ENCODE data around the gene RAB37.

Gene RAB37

GRCh38 chr17:74728702-74729075, 8.4 kb upstream of the RAB37 start:
- DNase-seq (ENCODE audit: low read depth), result no peak

- DNase-seq (ENCODE audit: low read depth), result no peak
Observed at GRCh38 chr17:74729368-74729767, 7.7 kb upstream of the RAB37 start.

- no peak for DNase-seq (ENCODE audit: low read depth)
Observed at GRCh38 chr17:74729866-74730265, 7.2 kb upstream of the RAB37 start.

GRCh38 chr17:74730491-74731346, 6.3 kb upstream of the RAB37 start:
- no peak for DNase-seq (ENCODE audit: low read depth)

GRCh38 chr17:74731347-74731605, 5.8 kb upstream of the RAB37 start:
- DNase-seq (ENCODE audit: low read depth), result no peak

- DNase-seq (ENCODE audit: low read depth), result no peak
Observed at GRCh38 chr17:74732042-74732867, 4.8 kb upstream of the RAB37 start.

GRCh38 chr17:74733365-74734122, 3.5 kb upstream of the RAB37 start:
- DNase-seq (ENCODE audit: low read depth), result no peak

GRCh38 chr17:74734256-74734655, 2.8 kb upstream of the RAB37 start:
- DNase-seq (ENCODE audit: low read depth), result no peak

GRCh38 chr17:74737299-74738050, 419 bp downstream of the RAB37 start:
- DNase-seq (ENCODE audit: low read depth), result no peak

- no peak for DNase-seq (ENCODE audit: low read depth)
Observed at GRCh38 chr17:74738051-74738996, 1.3 kb downstream of the RAB37 start.

- no peak for DNase-seq (ENCODE audit: low read depth)
Observed at GRCh38 chr17:74739227-74739831, 2.3 kb downstream of the RAB37 start.

- no peak for DNase-seq (ENCODE audit: low read depth)
Observed at GRCh38 chr17:74740173-74740572, 3.1 kb downstream of the RAB37 start.

GRCh38 chr17:74740641-74741387, 3.8 kb downstream of the RAB37 start:
- no peak for DNase-seq (ENCODE audit: low read depth)

- peak; percentile 66 for DNase-seq (ENCODE audit: low read depth)
Observed at GRCh38 chr17:74742153-74742515, 5.1 kb downstream of the RAB37 start.

- no peak for DNase-seq (ENCODE audit: low read depth)
Observed at GRCh38 chr17:74742978-74743545, 6.0 kb downstream of the RAB37 start.

GRCh38 chr17:74743755-74744154, 6.7 kb downstream of the RAB37 start:
- DNase-seq (ENCODE audit: low read depth), result no peak

- DNase-seq (ENCODE audit: low read depth), result no peak
Observed at GRCh38 chr17:74744349-74744713, 7.3 kb downstream of the RAB37 start.

- DNase-seq (ENCODE audit: low read depth), result peak; percentile 68
Observed at GRCh38 chr17:74744714-74745547, 7.9 kb downstream of the RAB37 start.

Data from EH (cell line).